A549 (cell line): ENCODE measurements around the gene COPZ2. TPM values are rescaled to one million over a fixed set of nuclear protein-coding genes. Genes with fewer than 3 reads are reported as not detected.

Source experiments
- ATAC-seq, 2 experiments: fragments of 200-7000 bp in 1 of 2; fragments of >200 bp in 1 of 2; cut with Nextera tagmentation in 1 of 2; cut with Tn5 transposase in 1 of 2; 3 replicates each; pipeline versions ENCODE4 v1.8.0 to v1.9.1; 2018 to 2020; ENCODE audit warnings: mild to moderate bottlenecking in 1 of 2, moderate library complexity in 1 of 2
- CTCF ChIA-PET: fragments of 300-600 bp; sonication (Branson Sonifier 250); formaldehyde crosslinking; extraction: SDS; loops from one replicate; lab custom pipeline; 2021; ENCODE audit warnings: antibody characterized with exemption, inconsistent platforms; lab: Yijun Ruan, JAX
- POLR2A ChIA-PET: fragments of 350-600 bp; formaldehyde crosslinking; extraction: SDS; loops from one replicate; lab custom pipeline; 2021; ENCODE audit warnings: antibody characterized with exemption, inconsistent platforms; lab: Yijun Ruan, JAX
- DNase-seq, 2 experiments: peaks; one replicate each; pipeline versions ENCODE4 v3.0.0 to v3.0.0-alpha.2; 2011 to 2016; ENCODE audit warnings: low read depth in 1 of 2, low spot score in 1 of 2
- FAIRE-seq: peaks from 2 replicates; lab custom pipeline; 2011; peaks lifted over from hg19 to GRCh38; lab: Jason Lieb, UNC
- H3K27ac ChIP-seq, 2 experiments: fragments of >200 bp; sonication (Bioruptor Twin); formaldehyde crosslinking; 3 replicates each; pipeline ENCODE4 v1.5.1; 2016 to 2017
- H3K4me1 ChIP-seq: fragments of >200 bp; sonication (Bioruptor Twin); formaldehyde crosslinking; 3 replicates; pipeline ENCODE4 v1.6.1; 2016
- H3K4me2 ChIP-seq: fragments of >200 bp; sonication (Bioruptor Twin); formaldehyde crosslinking; 3 replicates; pipeline ENCODE4 v1.6.1; 2016
- H3K4me3 ChIP-seq: fragments of >200 bp; sonication (Bioruptor Twin); formaldehyde crosslinking; 3 replicates; pipeline ENCODE4 v1.5.1; 2016
- H3K9me3 ChIP-seq: fragments of >200 bp; sonication (Bioruptor Twin); formaldehyde crosslinking; 3 replicates; pipeline ENCODE4 v1.6.1; 2016
- ATOH8 ChIP-seq: fragments of 250-450 bp; sonication (Bioruptor Pico); IDR thresholded peaks from 2 replicates; pipeline ENCODE4 v1.5.0; 2020; ENCODE audit warnings: low read depth, mild to moderate bottlenecking, moderate library complexity
- BHLHE40 ChIP-seq: IDR thresholded peaks from 2 replicates; pipeline ENCODE4 v1.6.1; 2012; ENCODE audit warnings: low read depth, low read length, inconsistent platforms
- CBX8 ChIP-seq: fragments of 200-600 bp; sonication (generic); IDR thresholded peaks from 2 replicates; pipeline ENCODE4 v1.6.1; 2016
- CEBPB ChIP-seq, 2 experiments: fragments of >200 bp in 1 of 2; sonication (Bioruptor Twin) in 1 of 2; formaldehyde crosslinking in 1 of 2; IDR thresholded peaks; 2 replicates each; pipeline ENCODE4 v1.6.1; 2012 to 2016
- CHD2 ChIP-seq: fragments of 150-350 bp; IDR thresholded peaks from 2 replicates; pipeline ENCODE4 v1.6.1; 2014; ENCODE audit warnings: low read length; ENCODE audit not compliant: partially characterized antibody
- CHD4 ChIP-seq: fragments of 200-600 bp; sonication (generic); IDR thresholded peaks from 2 replicates; pipeline ENCODE4 v1.6.1; 2016; ENCODE audit warnings: antibody characterized with exemption, mild to moderate bottlenecking, borderline replicate concordance
- EP300 ChIP-seq, 2 experiments: fragments of >200 bp; sonication (Bioruptor Twin); formaldehyde crosslinking; IDR thresholded peaks; 2 replicates in 1 of 2; 3 replicates in 1 of 2; pipeline ENCODE4 v1.6.1; 2016 to 2017
- ESRRA ChIP-seq: fragments of 150-350 bp; IDR thresholded peaks from 2 replicates; pipeline ENCODE4 v1.6.1; 2014; ENCODE audit warnings: mild to moderate bottlenecking, low read length, borderline replicate concordance
- GATA3 ChIP-seq: IDR thresholded peaks from 2 replicates; pipeline ENCODE4 v1.6.1; 2012; ENCODE audit warnings: borderline replicate concordance
- HDAC2 ChIP-seq: fragments of 200-600 bp; sonication (generic); IDR thresholded peaks from 2 replicates; pipeline ENCODE4 v1.6.1; 2016
- HEYL ChIP-seq: fragments of 250-450 bp; sonication (Bioruptor Pico); IDR thresholded peaks from 2 replicates; pipeline ENCODE4 v1.8.0; 2021; ENCODE audit warnings: mild to moderate bottlenecking, moderate library complexity
- HMGXB4 ChIP-seq: fragments of 250-450 bp; sonication (Bioruptor Pico); IDR thresholded peaks from 2 replicates; pipeline ENCODE4 v1.5.0; 2021; ENCODE audit warnings: mild to moderate bottlenecking, moderate library complexity, borderline replicate concordance
- HOXA7 ChIP-seq: fragments of 250-450 bp; sonication (Bioruptor Pico); IDR thresholded peaks from 2 replicates; pipeline ENCODE4 v1.5.0; 2020; ENCODE audit warnings: mild to moderate bottlenecking, moderate library complexity
- HOXB13 ChIP-seq: fragments of 250-450 bp; sonication (Bioruptor Pico); IDR thresholded peaks from 2 replicates; pipeline ENCODE4 v1.5.0; 2020; ENCODE audit warnings: low read depth, mild to moderate bottlenecking, moderate library complexity
- JUNB ChIP-seq: fragments of >200 bp; sonication (Bioruptor Twin); formaldehyde crosslinking; IDR thresholded peaks from 2 replicates; pipeline ENCODE4 v1.6.1; 2016
- NR3C1 ChIP-seq: fragments of >200 bp; sonication (Bioruptor Twin); formaldehyde crosslinking; IDR thresholded peaks from 3 replicates; pipeline ENCODE4 v1.6.1; 2017
- POLR2A ChIP-seq: IDR thresholded peaks from 2 replicates; pipeline ENCODE4 v1.6.1; 2012; ENCODE audit warnings: mild to moderate bottlenecking, low read length
- POLR2AphosphoS2 ChIP-seq: conservative IDR thresholded peaks from 2 replicates; pipeline ENCODE4 v1.6.1; 2012; ENCODE audit warnings: low read length, improper control_type of control experiment, inconsistent platforms
- RARB ChIP-seq: fragments of 250-450 bp; sonication (Bioruptor Pico); IDR thresholded peaks from 2 replicates; pipeline ENCODE4 v1.8.0; 2021; ENCODE audit warnings: mild to moderate bottlenecking, moderate library complexity
- RFX5 ChIP-seq: fragments of 450-650 bp; IDR thresholded peaks from 2 replicates; pipeline ENCODE4 v1.7.1; 2014; ENCODE audit warnings: antibody characterized with exemption, mild to moderate bottlenecking, moderate library complexity
- SMC3 ChIP-seq: fragments of >200 bp; sonication (Bioruptor Twin); formaldehyde crosslinking; IDR thresholded peaks from 3 replicates; pipeline ENCODE4 v1.6.1; 2018; ENCODE audit warnings: inconsistent platforms
- SREBF2 ChIP-seq: fragments of 450-650 bp; IDR thresholded peaks from 2 replicates; pipeline ENCODE4 v1.6.1; 2014; ENCODE audit warnings: mild to moderate bottlenecking, moderate library complexity
- ZFP36 ChIP-seq: fragments of 450-650 bp; IDR thresholded peaks from 2 replicates; pipeline ENCODE4 v1.6.1; 2014; ENCODE audit warnings: borderline replicate concordance; ENCODE audit not compliant: partially characterized antibody
- WGBS: methylation state at CpG from one replicate; pipeline ENCODE4 v1.1.6; 2017; ENCODE audit errors: missing lambda C conversion rate; 5-methylcytosine and 5-hydroxymethylcytosine counted together
- polyA plus RNA-seq, 4 experiments: library from polyadenylated mRNA; depleted of rRNA in 3 of 4; stranded (reverse); fragments of >200 nt; fragmentation: RNase III in 1 of 4; extraction: RNeasy Plus Mini Kit Qiagen cat#74134 plus additional on column Dnase treatment in 1 of 4; gene quantifications; 2 replicates in 3 of 4; 3 replicates in 1 of 4; pipeline ENCODE4 v1.2.3, GENCODE V29; 2011 to 2017
- TF ChIP-seq, protein P1 (sequence below): fragments of >200 bp; sonication (Bioruptor Twin); formaldehyde crosslinking; IDR thresholded peaks from 2 replicates; pipeline ENCODE4 v1.6.1; 2016

COPZ2 gene
- polyA plus RNA-seq, 2 of the 4 experiments (the other 2 are of a cell fraction) = 10.6 to 19.3 TPM

GRCh38 chr17:48004983-48005382 lies 32.6 kb downstream of the COPZ2 start:
- peaks cover 16% of the 10 kb centered on the region for H3K4me1 ChIP-seq
- DNase-seq (no peak), ATAC-seq (no peak), FAIRE-seq (no peak)
- CTCF ChIA-PET = interaction anchor here (1.0 to 18.5 kb wide), 4 partner anchors 11 to 48 kb away, joined by 3 to 766 read pairs (median 92); partner anchors contain the start of gene CDK5RAP3
- no peaks in the 10 kb centered on the region for H3K9me3 ChIP-seq
- peak overlapping the region in 1 of 2 experiments; percentile 39; a peak in 2 of 6 replicates for H3K27ac ChIP-seq
- no peak overlapping the region for H3K4me2 ChIP-seq
- TF ChIP-seq ATOH8 (CRISPR knock-in tag) (no peak), JUNB (no peak), HEYL (no peak), HMGXB4 (CRISPR knock-in tag) (no peak), SMC3 (no peak), POLR2A (no peak), NR3C1 (no peak), HDAC2 (no peak), RARB (CRISPR knock-in tag) (no peak), CHD4 (no peak), HOXA7 (CRISPR knock-in tag) (no peak), CHD2 (no peak), EP300 (IDR thresholded peaks at IDR 0.05) (no peak), POLR2AphosphoS2 (no peak), ESRRA (no peak), HOXB13 (CRISPR knock-in tag) (no peak)
- WGBS = 63% methylated on average over 3 of the region's 3 CpGs
- H3K4me3 ChIP-seq = no peak overlapping the region
- POLR2A ChIA-PET = interaction anchor here (1.5 kb wide), 1 partner anchor 34 kb away, joined by 4 read pairs; the partner anchor contains the start of gene CDK5RAP3

GRCh38 chr17:48003417-48004151 lies 34.0 kb downstream of the COPZ2 start:
- POLR2A ChIA-PET = interaction anchor here (1.5 kb wide), 1 partner anchor 33 kb away, joined by 4 read pairs; the partner anchor contains the start of gene CDK5RAP3
- CTCF ChIA-PET = interaction anchor here (0.5 to 12.2 kb wide), 12 partner anchors 8 to 160 kb away, joined by 3 to 159 read pairs (median 7); partner anchors contain the start of gene CDK5RAP3
- Histone ChIP-seq H3K9me3 (no peaks in the 10 kb centered on the region), H3K4me2 (no peak overlapping the region), H3K27ac (peak overlapping the region; percentile 75 to 84; a peak in 5 of 6 replicates), H3K4me1 (peaks cover 16% of the 10 kb centered on the region), H3K4me3 (no peak overlapping the region)
- WGBS = 97% methylated on average over 15 of the region's 17 CpGs
- ATAC-seq (peak in 1 of 2 experiments; percentile 10; a peak in 1 of 6 replicates), DNase-seq (no peak), FAIRE-seq (no peak)
- TF ChIP-seq SREBF2 = no peak
- no peak for TF ChIP-seq CBX8
- no peak for TF ChIP-seq RFX5
- TF ChIP-seq CHD4 = no peak
- TF ChIP-seq, protein P1, sequence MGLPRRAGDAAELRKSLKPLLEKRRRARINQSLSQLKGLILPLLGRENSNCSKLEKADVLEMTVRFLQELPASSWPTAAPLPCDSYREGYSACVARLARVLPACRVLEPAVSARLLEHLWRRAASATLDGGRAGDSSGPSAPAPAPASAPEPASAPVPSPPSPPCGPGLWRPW = no peak
- no peak for TF ChIP-seq GATA3
- TF ChIP-seq BHLHE40 = no peak
- TF ChIP-seq CEBPB (IDR thresholded peaks at IDR 0.05) = no peak
- TF ChIP-seq ATOH8 (CRISPR knock-in tag) = no peak
- TF ChIP-seq POLR2AphosphoS2 = no peak
- no peak for TF ChIP-seq ZFP36
